RKO (cell line): Measurements from ENCODE around the gene GCFC2.

Source experiments
- DNase-seq: peaks from one replicate; pipeline ENCODE4 v3.0.0-alpha.2; 2016; ENCODE audit warnings: low spot score

The GCFC2 gene

GRCh38 chr2:75622929-75623328 is 87.8 kb downstream of the GCFC2 start:
- no peak for DNase-seq

GRCh38 chr2:75622500-75622899 is 88.2 kb downstream of the GCFC2 start:
- DNase-seq: no peak

- DNase-seq: no peak
Measured at GRCh38 chr2:75621228-75621627, 89.5 kb downstream of the GCFC2 start.

GRCh38 chr2:75619956-75620740 is 90.6 kb downstream of the GCFC2 start:
- DNase-seq: peak; percentile 68

GRCh38 chr2:75616933-75617332 is 93.8 kb downstream of the GCFC2 start:
- no peak for DNase-seq

GRCh38 chr2:75616406-75616805 is 94.3 kb downstream of the GCFC2 start:
- no peak for DNase-seq

GRCh38 chr2:75614162-75614651 is 96.5 kb downstream of the GCFC2 start:
- no peak for DNase-seq

- DNase-seq: no peak
Measured at GRCh38 chr2:75612862-75613243, 97.9 kb downstream of the GCFC2 start.
